H1 (cell line): ENCODE data around the gene ZBTB1. TPM values are rescaled to one million over a fixed set of nuclear protein-coding genes. Genes with fewer than 3 reads are reported as not detected.
A peak's percentile ranks its signal among the peaks of the same experiment; 100 is the strongest.

Source experiments
- CTCF ChIA-PET: fragments of 300-600 bp; sonication (Branson Sonifier 250); formaldehyde crosslinking; loops from one replicate; lab custom pipeline; 2021; ENCODE audit not compliant: partially characterized antibody; lab: Charles Lee
- POLR2A ChIA-PET: fragments of 300-600 bp; sonication (Branson Sonifier 250); formaldehyde crosslinking; loops from one replicate; lab custom pipeline; 2021; ENCODE audit warnings: inconsistent platforms; ENCODE audit not compliant: partially characterized antibody; lab: Charles Lee
- DNase-seq, 2 experiments: peaks; one replicate each; pipeline versions ENCODE4 v3.0.0 to v3.0.0-alpha.2; 2010 to 2022; ENCODE audit warnings: low spot score in 2 of 2, low read depth in 1 of 2, mixed read lengths in 1 of 2
- FAIRE-seq: peaks from 2 replicates; lab custom pipeline; 2011; peaks lifted over from hg19 to GRCh38; lab: Jason Lieb, UNC
- H2AFZ ChIP-seq: 2 replicates; pipeline ENCODE4 v1.8.1; 2012; ENCODE audit warnings: low read length, inconsistent platforms
- H2AK5ac ChIP-seq: 2 replicates; pipeline ENCODE4 v1.6.1; 2013; ENCODE audit warnings: low read depth, low read length
- H2BK120ac ChIP-seq: replicated peaks from 2 replicates; pipeline ENCODE3; 2013; ENCODE audit warnings: low read depth, low read length, inconsistent platforms
- H2BK12ac ChIP-seq: 2 replicates; pipeline ENCODE4 v1.6.1; 2013; ENCODE audit warnings: low read depth, low read length
- H2BK15ac ChIP-seq: 2 replicates; pipeline ENCODE4 v1.6.1; 2013; ENCODE audit warnings: low read length
- H2BK20ac ChIP-seq: 2 replicates; pipeline ENCODE4 v1.6.1; 2013; ENCODE audit warnings: low read length
- H2BK5ac ChIP-seq: 2 replicates; pipeline ENCODE4 v1.6.1; 2013; ENCODE audit warnings: low read depth, low read length
- H3K14ac ChIP-seq: 2 replicates; pipeline ENCODE4 v1.6.1; 2013; ENCODE audit warnings: inconsistent platforms; ENCODE audit not compliant: insufficient read length
- H3K18ac ChIP-seq: 2 replicates; pipeline ENCODE4 v1.6.1; 2013; ENCODE audit warnings: low read length; ENCODE audit errors: extremely low read depth
- H3K23ac ChIP-seq: 2 replicates; pipeline ENCODE4 v1.6.1; 2013; ENCODE audit warnings: inconsistent platforms; ENCODE audit not compliant: insufficient read length
- H3K23me2 ChIP-seq: 2 replicates; pipeline ENCODE4 v1.6.1; 2013; ENCODE audit warnings: low read depth, low read length
- H3K27ac ChIP-seq: 2 replicates; pipeline ENCODE4 v1.6.1; 2011; ENCODE audit warnings: low read depth, low read length, inconsistent platforms
- H3K27me3 ChIP-seq, 4 experiments: replicated peaks in 1 of 4; 1 replicate in 1 of 4; 2 replicates in 3 of 4; pipeline versions ENCODE4 v1.6.1 to v1.8.1; 2011 to 2013; ENCODE audit warnings: low read length in 3 of 4, mild to moderate bottlenecking in 3 of 4, inconsistent platforms in 2 of 4, mixed read lengths in 2 of 4, moderate library complexity in 1 of 4; ENCODE audit not compliant: control insufficient read depth in 3 of 4, insufficient read depth in 3 of 4; ENCODE audit errors: extremely low read depth in 1 of 4
- H3K36me3 ChIP-seq, 4 experiments: 2 replicates each; pipeline versions ENCODE4 v1.6.1 to v1.8.1; 2011 to 2013; ENCODE audit warnings: mild to moderate bottlenecking in 4 of 4, low read length in 3 of 4, moderate library complexity in 2 of 4, control low read depth in 1 of 4, inconsistent platforms in 1 of 4; ENCODE audit not compliant: insufficient read depth in 4 of 4, control insufficient read depth in 2 of 4
- H3K4ac ChIP-seq: replicated peaks from 2 replicates; pipeline ENCODE3; 2013; ENCODE audit warnings: low read length, low read depth, mixed read lengths, inconsistent platforms; ENCODE audit not compliant: insufficient read length
- H3K4me1 ChIP-seq, 4 experiments: replicated peaks in 1 of 4; 1 replicate in 1 of 4; 2 replicates in 3 of 4; pipeline versions ENCODE4 v1.6.1 to v1.8.1; 2011 to 2013; ENCODE audit warnings: low read length in 3 of 4, inconsistent platforms in 2 of 4, mixed read lengths in 1 of 4; ENCODE audit not compliant: insufficient read depth in 4 of 4, control insufficient read depth in 3 of 4
- H3K4me2 ChIP-seq, 2 experiments: 2 replicates each; pipeline versions ENCODE4 v1.6.1 to v1.8.1; 2011 to 2013; ENCODE audit warnings: low read depth in 2 of 2, low read length in 2 of 2, control low read depth in 1 of 2, inconsistent platforms in 1 of 2, mild to moderate bottlenecking in 1 of 2; ENCODE audit not compliant: insufficient read depth in 1 of 2
- H3K4me3 ChIP-seq, 4 experiments: fragments of 200-600, 300-600 bp in 1 of 4; sonication (generic), shearing (Covaris generic), sonication (Bioruptor Twin) in 1 of 4; 2 replicates each; pipeline versions ENCODE4 v1.5.1 to v1.8.1; 2011 to 2016; ENCODE audit warnings: low read length in 4 of 4, low read depth in 3 of 4, control low read depth in 2 of 4, inconsistent platforms in 2 of 4, mild to moderate bottlenecking in 2 of 4, mixed read lengths in 1 of 4, moderate library complexity in 1 of 4; ENCODE audit not compliant: insufficient read depth in 2 of 4; ENCODE audit errors: extremely low read depth in 1 of 4
- H3K56ac ChIP-seq: replicated peaks from 2 replicates; pipeline ENCODE3; 2013; ENCODE audit warnings: low read depth, mild to moderate bottlenecking, mixed read lengths, low read length, inconsistent platforms; ENCODE audit not compliant: insufficient read length
- H3K79me1 ChIP-seq: 2 replicates; pipeline ENCODE4 v1.6.1; 2013; ENCODE audit warnings: low read depth, low read length, control low read depth
- H3K79me2 ChIP-seq, 2 experiments: 2 replicates each; pipeline versions ENCODE4 v1.6.1 to v1.8.1; 2012 to 2013; ENCODE audit warnings: low read length in 2 of 2, mild to moderate bottlenecking in 2 of 2, inconsistent platforms in 1 of 2; ENCODE audit not compliant: insufficient read depth in 2 of 2, control insufficient read depth in 1 of 2
- H3K9ac ChIP-seq, 4 experiments: replicated peaks in 1 of 4; 1 replicate in 1 of 4; 2 replicates in 3 of 4; pipeline versions ENCODE4 v1.6.1 to v1.8.1; 2011 to 2013; ENCODE audit warnings: low read depth in 3 of 4, low read length in 3 of 4, control low read depth in 2 of 4, mild to moderate bottlenecking in 2 of 4, moderate library complexity in 2 of 4, inconsistent platforms in 1 of 4; ENCODE audit errors: extremely low read depth in 1 of 4
- H3K9me3 ChIP-seq, 2 experiments: 2 replicates each; pipeline versions ENCODE4 v1.6.1 to v1.8.1; 2012 to 2013; ENCODE audit warnings: mild to moderate bottlenecking in 2 of 2, moderate library complexity in 2 of 2, control low read depth in 1 of 2, inconsistent platforms in 1 of 2, low read depth in 1 of 2, low read length in 1 of 2, mixed read lengths in 1 of 2; ENCODE audit not compliant: insufficient read depth in 2 of 2
- H4K20me1 ChIP-seq, 2 experiments: replicated peaks in 1 of 2; 2 replicates each; pipeline versions ENCODE3 to v1.8.1; 2011 to 2013; ENCODE audit warnings: inconsistent platforms in 2 of 2, low read length in 2 of 2, mild to moderate bottlenecking in 1 of 2; ENCODE audit not compliant: insufficient read depth in 2 of 2, control insufficient read depth in 1 of 2
- H4K5ac ChIP-seq: 2 replicates; pipeline ENCODE4 v1.6.1; 2013; ENCODE audit warnings: low read length, low read depth, mixed read lengths, inconsistent platforms; ENCODE audit not compliant: insufficient read length
- H4K8ac ChIP-seq: 2 replicates; pipeline ENCODE4 v1.8.0; 2013; ENCODE audit warnings: mild to moderate bottlenecking, moderate library complexity, low read length, inconsistent platforms; ENCODE audit not compliant: insufficient read depth; ENCODE audit errors: extremely low read depth
- H4K91ac ChIP-seq: replicated peaks from 2 replicates; pipeline ENCODE3; 2013; ENCODE audit warnings: low read length, mixed read lengths, inconsistent platforms; ENCODE audit not compliant: insufficient read length
- CBX5 ChIP-seq: fragments of 300-800, 300-1000 bp; sonication (generic); IDR thresholded peaks from 2 replicates; pipeline ENCODE4 v1.7.1; 2016; ENCODE audit warnings: antibody characterized with exemption, low read length, low read depth
- WGBS, 2 experiments: shearing (Covaris generic) in 1 of 2; methylation state at CpG; one replicate each; pipeline versions ENCODE4 v1.1.6 to v1.1.7; 2013 to 2015; ENCODE audit warnings: low lambda C conversion rate in 2 of 2, mixed read lengths in 2 of 2, inconsistent platforms in 1 of 2, low coverage in 1 of 2, missing lambda C conversion rate in 1 of 2; ENCODE audit not compliant: insufficient replicate concordance in 2 of 2, insufficient coverage in 1 of 2, insufficient read length in 1 of 2; ENCODE audit errors: extremely low coverage in 1 of 2, missing lambda C conversion rate in 1 of 2; 5-methylcytosine and 5-hydroxymethylcytosine counted together
- polyA plus RNA-seq, 7 experiments: library from polyadenylated mRNA; depleted of rRNA in 3 of 7; stranded (reverse) in 5 of 7; unstranded in 2 of 7; fragments of >200 nt in 5 of 7; fragments of 200-250 nt in 2 of 7; gene quantifications; 1 replicate in 5 of 7; 2 replicates in 1 of 7; 4 replicates in 1 of 7; pipeline versions ENCODE4 v1.2.1 to v1.2.3, GENCODE V29; 2011 to 2013; ENCODE audit warnings: missing spikeins in 2 of 7, mixed read lengths in 2 of 7
- total RNA-seq: library from RNA; stranded (reverse); fragmentation: NEBNext Ultra II Directional; extraction: Animal tissue kit (Norgen Biotek cat#: 25700); gene quantifications from 2 replicates; pipeline ENCODE4 v1.2.1, GENCODE V29; 2021

ZBTB1 gene
- total and polyA plus RNA-seq, 2 of the 8 experiments (the other 6 are each of a cell fraction or from before 2014, with no cell fraction given), result 13.6 to 27.5 TPM

DNA sequence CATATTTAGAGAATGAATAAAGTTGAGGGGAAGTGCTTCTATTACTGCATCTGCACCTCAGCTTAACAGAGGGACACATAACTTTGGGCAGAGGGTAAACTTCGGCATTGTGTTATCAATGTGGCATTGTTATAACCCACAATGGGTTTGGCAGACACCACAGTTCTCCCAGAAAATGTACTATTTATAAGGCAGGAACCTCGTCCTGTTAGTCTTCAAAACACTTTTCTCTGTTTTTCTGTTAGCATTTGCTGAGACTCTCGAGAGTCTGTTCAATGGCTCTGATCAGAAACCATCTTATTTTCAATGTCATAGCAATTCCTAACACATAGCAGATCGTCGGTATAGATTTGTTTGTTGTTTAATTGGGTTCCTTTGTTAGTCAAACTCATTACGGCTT, 59.1 kb downstream of the ZBTB1 start:
- Histone ChIP-seq H3K36me3 (no peaks in the 10 kb centered on the region), H4K5ac (no peak overlapping the region), H2AFZ (peak overlapping the region; percentile 15; the same call in 1 of the 2 replicates), H2AK5ac (no peak overlapping the region), H3K9ac (no peak overlapping the region), H3K4me2 (no peak overlapping the region), H2BK120ac (no peak overlapping the region), H3K23ac (no peak overlapping the region), H4K91ac (no peak overlapping the region), H3K4me3 (no peak overlapping the region), H3K9me3 (no peaks in the 10 kb centered on the region), H3K27ac (no peak overlapping the region), H3K56ac (no peak overlapping the region), H2BK12ac (no peak overlapping the region), H3K79me1 (no peaks in the 10 kb centered on the region), H2BK15ac (no peak overlapping the region), H3K79me2 (no peaks in the 10 kb centered on the region), H3K27me3 (no peaks in the 10 kb centered on the region), H3K23me2 (no peaks in the 10 kb centered on the region), H3K4ac (no peak overlapping the region), H2BK5ac (no peak overlapping the region), H4K20me1 (no peaks in the 10 kb centered on the region), H3K14ac (no peak overlapping the region), H3K18ac (no peak overlapping the region), H3K4me1 (peaks cover 0 to 7% (median 0%) of the 10 kb centered on the region in 4 experiments; a peak in 2 of 7 replicates), H2BK20ac (no peak overlapping the region), H4K8ac (no peak overlapping the region)
- no peak for TF ChIP-seq CBX5
- FAIRE-seq, result no peak
- POLR2A ChIA-PET, result interaction anchor here (1.4 to 2.1 kb wide), 2 partner anchors 9 to 23 kb away, joined by 4 to 7 read pairs; partner anchors contain the start of gene HSPA2
- 85% methylated on average over 6 of the region's 6 CpGs; no CpG with 5 or more reads in 1 of the 2 experiments for WGBS, 2 experiments
- DNase-seq, result no peak
- CTCF ChIA-PET, result interaction anchor here (1.1 kb wide), 1 partner anchor 10 kb away, joined by 3 read pairs; no protein-coding TSS in a partner anchor
